Fibroblast of gingiva (primary cell): ENCODE measurements around the gene FAM120C.

Experiments
- DNase-seq: peaks from one replicate; pipeline ENCODE4 v3.0.0-alpha.2; 2011; ENCODE audit warnings: low read depth

Gene FAM120C

GRCh38 chrX:54157561-54157960 is 25.5 kb downstream of the FAM120C start:
- no peak for DNase-seq

- no peak for DNase-seq
Observed at GRCh38 chrX:54134269-54134668, 48.8 kb downstream of the FAM120C start.

- no peak for DNase-seq
Observed at GRCh38 chrX:54116391-54116790, 66.7 kb downstream of the FAM120C start.

- no peak for DNase-seq
Observed at GRCh38 chrX:54093571-54093970, 89.5 kb downstream of the FAM120C start.

GRCh38 chrX:54093159-54093558 is 89.9 kb downstream of the FAM120C start:
- DNase-seq, result no peak

- DNase-seq, result no peak
Observed at GRCh38 chrX:54090880-54091279, 92.2 kb downstream of the FAM120C start.

- no peak for DNase-seq
Observed at GRCh38 chrX:54089191-54089590, 93.9 kb downstream of the FAM120C start.

- DNase-seq, result peak; percentile 70
Observed at GRCh38 chrX:54087661-54088060, 95.4 kb downstream of the FAM120C start.

GRCh38 chrX:54085666-54086065 is 97.4 kb downstream of the FAM120C start:
- no peak for DNase-seq

- peak; percentile 51 for DNase-seq
Observed at GRCh38 chrX:54076903-54077302, 106.2 kb downstream of the FAM120C start.

- no peak for DNase-seq
Observed at GRCh38 chrX:54074826-54075225, 108.2 kb downstream of the FAM120C start.

- DNase-seq, result no peak
Observed at GRCh38 chrX:54067766-54068165, 115.3 kb downstream of the FAM120C start.

GRCh38 chrX:54066841-54067240 is 116.2 kb downstream of the FAM120C start:
- DNase-seq, result peak; percentile 32

- DNase-seq, result no peak
Observed at GRCh38 chrX:54064564-54064963, 118.5 kb downstream of the FAM120C start.

GRCh38 chrX:54063361-54063760 is 119.7 kb downstream of the FAM120C start:
- no peak for DNase-seq

- no peak for DNase-seq
Observed at GRCh38 chrX:54049801-54050200, 133.3 kb downstream of the FAM120C start.

GRCh38 chrX:54048412-54048811 is 134.6 kb downstream of the FAM120C start:
- no peak for DNase-seq

GRCh38 chrX:54045563-54046228 is 137.4 kb downstream of the FAM120C start:
- DNase-seq, result no peak

GRCh38 chrX:54044877-54045338 is 138.1 kb downstream of the FAM120C start:
- no peak for DNase-seq

GRCh38 chrX:54044126-54044876 is 138.8 kb downstream of the FAM120C start, which contains the start of gene PHF8:
Gene PHF8 (minus strand): TSS chrX:54044473. CDS start chrX:54042728, 1,745 bp downstream.
- peak; percentile 93 for DNase-seq

- peak; percentile 34 for DNase-seq
Observed at GRCh38 chrX:54043541-54044125, 139.4 kb downstream of the FAM120C start.

GRCh38 chrX:54043056-54043455 is 140.0 kb downstream of the FAM120C start:
- DNase-seq, result no peak

- DNase-seq, result peak; percentile 49
Observed at GRCh38 chrX:54042609-54043021, 140.4 kb downstream of the FAM120C start.
